CD14-positive monocyte (primary cell): Measurements from ENCODE around the gene KSR2. TPM values are rescaled to one million over a fixed set of nuclear protein-coding genes. Genes with fewer than 3 reads are reported as not detected.

Experiments
- DNase-seq, 3 donors: peaks; one replicate each; pipeline ENCODE4 v3.0.0-alpha.2; 2011 to 2022
- H2AFZ ChIP-seq: 2 replicates; pipeline ENCODE4 v1.6.0; 2012; ENCODE audit warnings: mild to moderate bottlenecking, low read depth, low read length, inconsistent platforms; ENCODE audit not compliant: insufficient read depth, poor library complexity, severe bottlenecking
- H3K27ac ChIP-seq, 2 donors: 1 replicate in 1 of 2; 2 replicates in 1 of 2; pipeline ENCODE4 v1.5.1; 2012 to 2013; ENCODE audit warnings: low read length in 2 of 2, control low read depth in 1 of 2, inconsistent platforms in 1 of 2, low read depth in 1 of 2, mild to moderate bottlenecking in 1 of 2
- H3K27me3 ChIP-seq, 2 donors: one replicate each; pipeline versions ENCODE4 v1.6.0 to v1.6.1; 2011 to 2013; ENCODE audit warnings: low read length in 2 of 2; ENCODE audit not compliant: control insufficient read depth in 2 of 2, insufficient read depth in 2 of 2
- H3K36me3 ChIP-seq, 2 donors: replicated peaks in 1 of 2; 1 replicate in 1 of 2; 2 replicates in 1 of 2; pipeline versions ENCODE4 v1.5.1 to v1.6.1; 2012 to 2013; ENCODE audit warnings: low read length in 2 of 2, control low read depth in 1 of 2, inconsistent platforms in 1 of 2, mild to moderate bottlenecking in 1 of 2; ENCODE audit not compliant: insufficient read depth in 2 of 2, control insufficient read depth in 1 of 2
- H3K4me1 ChIP-seq, 2 donors: 1 replicate in 1 of 2; 2 replicates in 1 of 2; pipeline versions ENCODE4 v1.5.1 to v1.6.1; 2012 to 2013; ENCODE audit warnings: low read length in 2 of 2, control low read depth in 1 of 2, inconsistent platforms in 1 of 2, mild to moderate bottlenecking in 1 of 2, moderate library complexity in 1 of 2; ENCODE audit not compliant: insufficient read depth in 2 of 2, control insufficient read depth in 1 of 2
- H3K4me2 ChIP-seq: replicated peaks from 2 replicates; pipeline ENCODE3; 2012; ENCODE audit warnings: low read length, moderate library complexity, mild to moderate bottlenecking; ENCODE audit not compliant: poor library complexity, severe bottlenecking; ENCODE audit errors: extremely low read depth
- H3K4me3 ChIP-seq, 3 experiments: fragments of 200-600 bp in 1 of 3; sonication (generic) in 1 of 3; replicated peaks in 1 of 3; 1 replicate in 2 of 3; 2 replicates in 1 of 3; pipeline ENCODE4 v1.5.1; 2011 to 2013; ENCODE audit warnings: low read length in 3 of 3, mild to moderate bottlenecking in 3 of 3, control low read depth in 2 of 3, low read depth in 2 of 3, inconsistent platforms in 1 of 3, moderate library complexity in 1 of 3
- H3K79me2 ChIP-seq: 2 replicates; pipeline ENCODE4 v1.6.0; 2012; ENCODE audit warnings: mild to moderate bottlenecking, control low read depth, inconsistent platforms, low read length, moderate library complexity; ENCODE audit not compliant: insufficient read depth
- H3K9ac ChIP-seq: 2 replicates; pipeline ENCODE4 v1.6.0; 2017; ENCODE audit warnings: low read length, mild to moderate bottlenecking; ENCODE audit not compliant: insufficient read depth, poor library complexity, severe bottlenecking
- H3K9me3 ChIP-seq, 2 donors: replicated peaks in 1 of 2; 1 replicate in 1 of 2; 2 replicates in 1 of 2; pipeline versions ENCODE4 v1.5.1 to v1.6.1; 2012 to 2013; ENCODE audit warnings: low read length in 2 of 2, control low read depth in 1 of 2; ENCODE audit not compliant: control insufficient read depth in 1 of 2, insufficient read depth in 1 of 2
- H4K20me1 ChIP-seq: 2 replicates; pipeline ENCODE4 v1.6.0; 2012; ENCODE audit warnings: mild to moderate bottlenecking, low read length, control low read depth, moderate library complexity; ENCODE audit not compliant: insufficient read depth
- H3K27ac Mint-ChIP-seq, 7 donors: one replicate each; pipeline ENCODE4 v1.8.0; 2020; ENCODE audit warnings: mild to moderate bottlenecking in 7 of 7, mixed read lengths in 7 of 7, moderate library complexity in 6 of 7, inconsistent platforms in 2 of 7
- H3K27me3 Mint-ChIP-seq, 3 donors: one replicate each; pipeline ENCODE4 v1.8.0; 2021 to 2022; ENCODE audit warnings: low read depth in 3 of 3, mild to moderate bottlenecking in 3 of 3, mixed read lengths in 3 of 3, moderate library complexity in 3 of 3, inconsistent platforms in 1 of 3
- H3K36me3 Mint-ChIP-seq, 2 donors: one replicate each; pipeline ENCODE4 v1.8.0; 2020; ENCODE audit warnings: mixed read lengths in 2 of 2, inconsistent platforms in 1 of 2, mild to moderate bottlenecking in 1 of 2
- H3K4me1 Mint-ChIP-seq: one replicate; pipeline ENCODE4 v1.8.0; 2020; ENCODE audit warnings: mild to moderate bottlenecking, mixed read lengths
- H3K4me3 Mint-ChIP-seq, 2 donors: one replicate each; pipeline ENCODE4 v1.8.0; 2020; ENCODE audit warnings: mild to moderate bottlenecking in 2 of 2, mixed read lengths in 2 of 2, moderate library complexity in 1 of 2
- H3K9me3 Mint-ChIP-seq, 7 donors: one replicate each; pipeline ENCODE4 v1.8.0; 2020 to 2022; ENCODE audit warnings: mixed read lengths in 7 of 7, mild to moderate bottlenecking in 6 of 7, moderate library complexity in 6 of 7, inconsistent platforms in 2 of 7
- WGBS: methylation state at CpG from one replicate; pipeline ENCODE4 v1.1.5; 2013; ENCODE audit warnings: missing lambda C conversion rate; ENCODE audit not compliant: insufficient coverage; 5-methylcytosine and 5-hydroxymethylcytosine counted together
- intact Hi-C, 2 donors: fragments of 100-400 bp; cut with micrococcal nuclease; formaldehyde crosslinking; loops; one replicate each; pipeline versions ENCODE4 v1.15.0 to v1.15.1; 2023
- polyA plus RNA-seq, 3 donors: library from polyadenylated mRNA; depleted of rRNA in 1 of 3; unstranded in 2 of 3; stranded (reverse) in 1 of 3; fragments of 300-500 nt in 2 of 3; fragments of >200 nt in 1 of 3; fragmentation: Illumina TruSeq in 2 of 3; gene quantifications; 1 replicate in 2 of 3; 2 replicates in 1 of 3; pipeline ENCODE4 v1.2.3, GENCODE V29; 2012 to 2021
- TF ChIP-seq, protein P1 (sequence below): fragments of 200-600 bp; IDR thresholded peaks from one replicate; pipeline ENCODE4 v1.8.0; 2022; ENCODE audit warnings: antibody characterized with exemption, mild to moderate bottlenecking

Gene KSR2
- polyA plus RNA-seq, 3 donors: not detected

DNA sequence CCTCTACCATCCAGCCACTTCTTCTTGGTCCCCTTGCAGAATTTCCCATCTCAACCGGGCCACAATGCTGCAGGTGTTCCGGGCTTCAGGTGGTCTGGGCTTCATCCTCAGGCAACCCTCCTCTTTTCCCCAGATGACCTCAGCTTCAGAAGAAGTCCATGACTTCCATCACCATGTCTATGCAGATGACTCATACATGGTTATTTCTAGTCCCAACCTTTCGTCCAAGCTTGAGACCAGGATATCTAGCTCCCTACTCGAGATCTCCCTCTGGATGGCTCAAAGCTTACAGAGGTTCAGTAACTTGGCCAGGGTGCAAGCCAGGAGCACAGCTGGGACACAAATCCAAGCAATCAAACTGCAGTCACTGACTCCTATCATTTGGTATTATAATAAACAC is 452.8 kb downstream of the KSR2 start:
- Mint-ChIP-seq H3K27ac (no peak overlapping the region), H3K4me3 (peak overlapping the region in 1 of 2 donors; percentile 2), H3K4me1 (peaks cover 34% of the 10 kb centered on the region)

DNA sequence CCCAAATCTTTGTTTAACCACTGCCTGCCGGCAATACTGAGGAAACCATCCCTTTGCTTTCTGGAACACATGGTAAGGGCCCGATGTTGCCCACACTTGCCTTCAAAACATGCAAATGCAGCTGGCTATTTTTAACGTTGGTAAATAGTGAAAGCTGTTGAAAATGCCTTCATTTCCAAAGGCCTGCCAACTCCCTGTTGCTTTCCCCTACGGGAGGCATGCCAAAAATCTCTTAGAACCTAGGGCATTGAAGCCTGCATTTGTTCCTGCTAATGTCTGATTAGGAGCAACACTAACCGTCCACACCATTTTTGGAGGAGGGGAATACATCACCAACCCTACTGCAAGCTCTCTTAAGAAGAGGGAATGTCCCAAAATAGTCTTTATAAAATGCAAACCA is 454.8 kb downstream of the KSR2 start:
- Histone ChIP-seq H3K36me3 (no peaks in the 10 kb centered on the region), H2AFZ (no peak overlapping the region), H3K4me2 (no peak overlapping the region), H3K79me2 (no peaks in the 10 kb centered on the region), H4K20me1 (no peaks in the 10 kb centered on the region), H3K4me1 (peaks cover 7 to 14% of the 10 kb centered on the region in 2 donors), H3K4me3 (no peak overlapping the region), H3K9me3 (peaks cover 0 to 7% of the 10 kb centered on the region in 2 donors), H3K27me3 (peaks cover 36 to 38% of the 10 kb centered on the region in 2 donors), H3K9ac (no peak overlapping the region), H3K27ac (no peak overlapping the region)
- DNase-seq: no peak
- Mint-ChIP-seq H3K4me1 (peaks cover 15% of the 10 kb centered on the region), H3K27me3 (peaks cover 49 to 65% (median 56%) of the 10 kb centered on the region in 3 donors), H3K27ac (no peak overlapping the region), H3K36me3 (peaks cover 0 to 3% of the 10 kb centered on the region in 2 donors), H3K4me3 (peak overlapping the region in 1 of 2 donors; percentile 40), H3K9me3 (peaks cover 2 to 16% (median 7%) of the 10 kb centered on the region in 7 donors)
- WGBS: 80% methylated on average over 3 of the region's 5 CpGs
- TF ChIP-seq, protein P1, sequence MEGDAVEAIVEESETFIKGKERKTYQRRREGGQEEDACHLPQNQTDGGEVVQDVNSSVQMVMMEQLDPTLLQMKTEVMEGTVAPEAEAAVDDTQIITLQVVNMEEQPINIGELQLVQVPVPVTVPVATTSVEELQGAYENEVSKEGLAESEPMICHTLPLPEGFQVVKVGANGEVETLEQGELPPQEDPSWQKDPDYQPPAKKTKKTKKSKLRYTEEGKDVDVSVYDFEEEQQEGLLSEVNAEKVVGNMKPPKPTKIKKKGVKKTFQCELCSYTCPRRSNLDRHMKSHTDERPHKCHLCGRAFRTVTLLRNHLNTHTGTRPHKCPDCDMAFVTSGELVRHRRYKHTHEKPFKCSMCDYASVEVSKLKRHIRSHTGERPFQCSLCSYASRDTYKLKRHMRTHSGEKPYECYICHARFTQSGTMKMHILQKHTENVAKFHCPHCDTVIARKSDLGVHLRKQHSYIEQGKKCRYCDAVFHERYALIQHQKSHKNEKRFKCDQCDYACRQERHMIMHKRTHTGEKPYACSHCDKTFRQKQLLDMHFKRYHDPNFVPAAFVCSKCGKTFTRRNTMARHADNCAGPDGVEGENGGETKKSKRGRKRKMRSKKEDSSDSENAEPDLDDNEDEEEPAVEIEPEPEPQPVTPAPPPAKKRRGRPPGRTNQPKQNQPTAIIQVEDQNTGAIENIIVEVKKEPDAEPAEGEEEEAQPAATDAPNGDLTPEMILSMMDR: no peak
- intact Hi-C loops: no loop called here

More for the DNA sequence above, 452.8 kb downstream of the KSR2 start:
- DNase-seq: no peak
- no peaks in the 10 kb centered on the region for H4K20me1 ChIP-seq
- TF ChIP-seq, protein P1: no peak
- H3K36me3 ChIP-seq: no peaks in the 10 kb centered on the region
- H3K79me2 ChIP-seq: no peaks in the 10 kb centered on the region
- no peak overlapping the region for H3K4me3 ChIP-seq
- H3K36me3 Mint-ChIP-seq: peaks cover 0 to 3% of the 10 kb centered on the region in 2 donors
- 77% methylated on average over 4 of the region's 4 CpGs for WGBS
- no peak overlapping the region for H3K4me2 ChIP-seq
- H3K27me3 ChIP-seq: peaks cover 28 to 32% of the 10 kb centered on the region in 2 donors
- no peak overlapping the region for H2AFZ ChIP-seq
- H3K27ac ChIP-seq: no peak overlapping the region
- intact Hi-C loops: no loop called here
- H3K4me1 ChIP-seq: peaks cover 25 to 33% of the 10 kb centered on the region in 2 donors
- H3K27me3 Mint-ChIP-seq: peaks cover 42 to 50% (median 48%) of the 10 kb centered on the region in 3 donors
- H3K9me3 Mint-ChIP-seq: peaks cover 2 to 13% (median 7%) of the 10 kb centered on the region in 7 donors
- peaks cover 0 to 7% of the 10 kb centered on the region in 2 donors for H3K9me3 ChIP-seq
- no peak overlapping the region for H3K9ac ChIP-seq
